RPMI8226 (cell line): Measurements from ENCODE around the gene GPR21.
A peak's percentile ranks its signal among the peaks of the same experiment; 100 is the strongest.

Experiments used
- DNase-seq: peaks from one replicate; pipeline ENCODE4 v3.0.0-alpha.2; 2015

GPR21 gene

GRCh38 chr9:123067136-123067535 is 33.7 kb downstream of the GPR21 start:
- no peak for DNase-seq

- DNase-seq = no peak
Measured at GRCh38 chr9:123069010-123069481, 35.6 kb downstream of the GPR21 start.

- DNase-seq = no peak
Measured at GRCh38 chr9:123070198-123070597, 36.7 kb downstream of the GPR21 start.

- no peak for DNase-seq
Measured at GRCh38 chr9:123072407-123072995, 39.0 kb downstream of the GPR21 start.

- no peak for DNase-seq
Measured at GRCh38 chr9:123073441-123073840, 40.0 kb downstream of the GPR21 start.

GRCh38 chr9:123073991-123074422 is 40.5 kb downstream of the GPR21 start:
- DNase-seq = no peak

GRCh38 chr9:123074628-123075027 is 41.2 kb downstream of the GPR21 start:
- DNase-seq = no peak

GRCh38 chr9:123080444-123080843 is 47.0 kb downstream of the GPR21 start:
- DNase-seq = no peak

GRCh38 chr9:123081824-123082223 is 48.4 kb downstream of the GPR21 start:
- DNase-seq = peak; percentile 63

- no peak for DNase-seq
Measured at GRCh38 chr9:123083680-123084079, 50.2 kb downstream of the GPR21 start.

GRCh38 chr9:123084256-123084655 is 50.8 kb downstream of the GPR21 start:
- no peak for DNase-seq
